ENCODE measurements around the gene SZRD1. TPM values are rescaled to one million over a fixed set of nuclear protein-coding genes. Genes with fewer than 3 reads are reported as not detected.

The SZRD1 gene
- total and polyA plus RNA-seq, 4 experiments from 2014 or later: 41.6 to 81.0 (median 67.9) TPM

- Histone ChIP-seq H3K4me1 (ENCODE audit: insufficient read depth, low read length) (peaks cover 53% of the 10 kb centered on the region), H3K36me3 (ENCODE audit: insufficient read depth, low read length) (peaks cover 63% of the 10 kb centered on the region), H3K4me3 (ENCODE audit: low read length in 2 of 2) (no peak overlapping the region), H3K9me3 (ENCODE audit: control insufficient read depth in 1 of 2, low read length in 2 of 2) (no peaks in the 10 kb centered on the region), H3K27ac (ENCODE audit: low read depth, low read length) (no peak overlapping the region), H3K27me3 (ENCODE audit: insufficient read depth, low read length) (no peaks in the 10 kb centered on the region)
- POLR2A ChIA-PET (ENCODE audit: partially characterized antibody): interaction anchor here (1.1 to 2.3 kb wide), 2 partner anchors 18 to 24 kb away, joined by 5 to 8 read pairs; no protein-coding TSS in a partner anchor
- Mint-ChIP-seq H3K4me1 (peaks cover 27 to 75% (median 50%) of the 10 kb centered on the region in 4 donors), H3K27me3 (no peaks in the 10 kb centered on the region), H3K9me3 (peaks cover 0 to 2% (median 0%) of the 10 kb centered on the region in 8 donors), H3K27ac (peak overlapping the region; percentile 37 to 94 (median 73)), H3K4me3 (peak overlapping the region in 3 of 8 donors; percentile 7 to 67 (median 41)), H3K36me3 (peaks cover 37 to 63% of the 10 kb centered on the region in 2 donors)
- intact Hi-C loops (cut with micrococcal nuclease): loop anchor here (5.0 kb wide), 1 partner anchor 92 kb away; the partner anchor contains the start of gene FBXO42
- no peak for DNase-seq
- CTCF ChIA-PET (ENCODE audit: partially characterized antibody): no interaction called here
Measured at GRCh38 chr1:16443975-16444770, 77.1 kb downstream of the SZRD1 start.

- peaks cover 0 to 1% (median 0%) of the 10 kb centered on the region in 8 donors for H3K9me3 Mint-ChIP-seq
- CTCF ChIA-PET (ENCODE audit: partially characterized antibody): no interaction called here
Measured at GRCh38 chr1:16445052-16445451, 78.0 kb downstream of the SZRD1 start.

GRCh38 chr1:16446116-16446515 is 79.1 kb downstream of the SZRD1 start:
- Histone ChIP-seq H3K4me3 (ENCODE audit: low read length in 2 of 2) (no peak overlapping the region), H3K9me3 (ENCODE audit: control insufficient read depth in 1 of 2, low read length in 2 of 2) (no peaks in the 10 kb centered on the region), H3K27ac (ENCODE audit: low read depth, low read length) (no peak overlapping the region), H3K4me1 (ENCODE audit: insufficient read depth, low read length) (peaks cover 55% of the 10 kb centered on the region), H3K36me3 (ENCODE audit: insufficient read depth, low read length) (peaks cover 81% of the 10 kb centered on the region), H3K27me3 (ENCODE audit: insufficient read depth, low read length) (no peaks in the 10 kb centered on the region)
- CTCF ChIA-PET (ENCODE audit: partially characterized antibody): interaction anchor here (1.0 kb wide), 1 partner anchor 390 kb away, joined by 3 read pairs; no protein-coding TSS in a partner anchor
- POLR2A ChIA-PET (ENCODE audit: partially characterized antibody): no interaction called here
- peaks cover 50 to 78% of the 10 kb centered on the region in 2 donors for H3K36me3 Mint-ChIP-seq
- H3K27ac Mint-ChIP-seq: peak overlapping the region in 1 of 7 donors; percentile 10
- no peaks in the 10 kb centered on the region for H3K27me3 Mint-ChIP-seq
- H3K4me1 Mint-ChIP-seq: peaks cover 29 to 84% (median 53%) of the 10 kb centered on the region in 4 donors
- H3K4me3 Mint-ChIP-seq: peak overlapping the region in 1 of 8 donors; percentile 17
- H3K9me3 Mint-ChIP-seq: no peaks in the 10 kb centered on the region
- intact Hi-C loops (cut with micrococcal nuclease): no loop called here
- no peak for DNase-seq

More at GRCh38 chr1:16445052-16445451, 78.0 kb downstream of the SZRD1 start:
- peaks cover 72% of the 10 kb centered on the region for H3K36me3 ChIP-seq (ENCODE audit: insufficient read depth, low read length)
- Mint-ChIP-seq H3K27ac (peak overlapping the region in 3 of 7 donors; percentile 22 to 60 (median 41)), H3K4me3 (peak overlapping the region in 1 of 8 donors; percentile 6), H3K27me3 (no peaks in the 10 kb centered on the region), H3K4me1 (peaks cover 30 to 82% (median 56%) of the 10 kb centered on the region in 4 donors), H3K36me3 (peaks cover 46 to 71% of the 10 kb centered on the region in 2 donors)
- intact Hi-C loops (cut with micrococcal nuclease): no loop called here
- no peak for DNase-seq
- H3K4me1 ChIP-seq (ENCODE audit: insufficient read depth, low read length): peaks cover 59% of the 10 kb centered on the region
- no peak overlapping the region for H3K27ac ChIP-seq (ENCODE audit: low read depth, low read length)
- no peaks in the 10 kb centered on the region for H3K9me3 ChIP-seq (ENCODE audit: control insufficient read depth in 1 of 2, low read length in 2 of 2)
- H3K27me3 ChIP-seq (ENCODE audit: insufficient read depth, low read length): no peaks in the 10 kb centered on the region
- no peak overlapping the region for H3K4me3 ChIP-seq (ENCODE audit: low read length in 2 of 2)
- POLR2A ChIA-PET (ENCODE audit: partially characterized antibody): interaction anchor here (1.1 to 2.3 kb wide), 2 partner anchors 18 to 24 kb away, joined by 5 to 8 read pairs; no protein-coding TSS in a partner anchor

- Mint-ChIP-seq H3K27me3 (no peaks in the 10 kb centered on the region), H3K27ac (peak overlapping the region in 4 of 7 donors; percentile 12 to 52 (median 42)), H3K4me3 (peak overlapping the region in 1 of 8 donors; percentile 13), H3K4me1 (peaks cover 29 to 80% (median 51%) of the 10 kb centered on the region in 4 donors), H3K9me3 (no peaks in the 10 kb centered on the region), H3K36me3 (peaks cover 56 to 80% of the 10 kb centered on the region in 2 donors)
- no peak for DNase-seq
- Histone ChIP-seq H3K27me3 (ENCODE audit: insufficient read depth, low read length) (no peaks in the 10 kb centered on the region), H3K9me3 (ENCODE audit: control insufficient read depth in 1 of 2, low read length in 2 of 2) (no peaks in the 10 kb centered on the region), H3K4me3 (ENCODE audit: low read length in 2 of 2) (no peak overlapping the region), H3K27ac (ENCODE audit: low read depth, low read length) (no peak overlapping the region), H3K4me1 (ENCODE audit: insufficient read depth, low read length) (peaks cover 42% of the 10 kb centered on the region), H3K36me3 (ENCODE audit: insufficient read depth, low read length) (peaks cover 88% of the 10 kb centered on the region)
- ChIA-PET CTCF (ENCODE audit: partially characterized antibody) (no interaction called here), POLR2A (ENCODE audit: partially characterized antibody) (no interaction called here)
- intact Hi-C loops (cut with micrococcal nuclease): no loop called here
Measured at GRCh38 chr1:16447641-16448040, 80.6 kb downstream of the SZRD1 start.

Other genes with a start within 250 kb of the SZRD1 start
- gene EPHA2, start 211.2 kb upstream of the SZRD1 start, total RNA-seq: not detected
- not detected for gene EPHA2, start 211.2 kb upstream of the SZRD1 start, polyA plus RNA-seq
- 10 to 100 TPM; 13.1 to 16.7 TPM for gene ARHGEF19, start 154.6 kb upstream of the SZRD1 start, total RNA-seq
- gene ARHGEF19, start 154.6 kb upstream of the SZRD1 start, polyA plus RNA-seq: 10 to 100 TPM in 1 of 2 donors, 1 to 10 TPM in 1; 7.6 to 11.2 TPM
- gene CPLANE2, start 130.1 kb upstream of the SZRD1 start, total RNA-seq: 10 to 100 TPM; 11.5 to 13.6 TPM
- 1 to 10 TPM; 2.4 to 3.5 TPM for gene CPLANE2, start 130.1 kb upstream of the SZRD1 start, polyA plus RNA-seq
- gene FBXO42, start 14.8 kb upstream of the SZRD1 start, total RNA-seq: 10 to 100 TPM; 21.6 to 25.6 TPM
- 10 to 100 TPM; 18.2 to 22.7 TPM for gene FBXO42, start 14.8 kb upstream of the SZRD1 start, polyA plus RNA-seq
- not detected for gene SPATA21, start 70.2 kb downstream of the SZRD1 start, total RNA-seq
- gene SPATA21, start 70.2 kb downstream of the SZRD1 start, polyA plus RNA-seq: not detected
- gene NECAP2, start 73.5 kb downstream of the SZRD1 start, total RNA-seq: 100 to 1,000 TPM; 154 to 165 TPM
- gene NECAP2, start 73.5 kb downstream of the SZRD1 start, polyA plus RNA-seq: 100 to 1,000 TPM; 243 to 341 TPM
- gene RNU1-1, start 147.0 kb downstream of the SZRD1 start, total RNA-seq: 1,000 to 10,000 TPM; 3,010 to 3,866 TPM
- not detected for gene RNU1-1, start 147.0 kb downstream of the SZRD1 start, polyA plus RNA-seq
- gene NBPF1, start 246.3 kb downstream of the SZRD1 start, total RNA-seq: 10 to 100 TPM; 16.7 to 17.0 TPM
- gene NBPF1, start 246.3 kb downstream of the SZRD1 start, polyA plus RNA-seq: 10 to 100 TPM in 1 of 2 donors, 1 to 10 TPM in 1; 4.1 to 10.4 TPM